ENCODE data around the gene BTBD2.

BTBD2 gene

DNA sequence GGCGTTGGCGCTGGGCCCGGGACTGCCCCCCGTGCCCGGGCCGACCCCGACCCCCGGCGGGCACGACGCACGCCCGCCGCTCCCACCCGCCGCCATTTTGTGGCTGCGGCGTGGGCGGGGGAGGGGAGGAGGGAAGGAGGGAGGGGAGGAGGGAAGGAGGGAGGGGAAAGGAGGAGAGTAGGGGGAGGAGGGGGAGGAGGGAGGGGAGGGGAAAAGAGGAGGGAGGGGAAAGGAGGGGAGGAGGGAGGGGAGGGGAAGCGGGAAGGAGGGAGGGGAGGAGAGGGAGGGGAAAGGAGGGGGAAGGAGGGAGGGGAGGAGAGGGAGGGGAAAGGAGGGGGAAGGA, at the start of gene BTBD2:
BTBD2 (minus strand) TSS at position 107 of the 343 bp plus-strand sequence; CDS start at position 96, 11 bp downstream.
- no peak for DNase-seq (ENCODE audit: extremely low read depth, low read depth)
- no peak for TF ChIP-seq CTCF (IDR thresholded peaks at IDR 0.05; ENCODE audit: low read depth, low read length, missing control alignments)
- H3K4me3 ChIP-seq (replicated peaks; ENCODE audit: low read depth, low read length) = peak within 1 kb of the TSS; percentile 60

DNA sequence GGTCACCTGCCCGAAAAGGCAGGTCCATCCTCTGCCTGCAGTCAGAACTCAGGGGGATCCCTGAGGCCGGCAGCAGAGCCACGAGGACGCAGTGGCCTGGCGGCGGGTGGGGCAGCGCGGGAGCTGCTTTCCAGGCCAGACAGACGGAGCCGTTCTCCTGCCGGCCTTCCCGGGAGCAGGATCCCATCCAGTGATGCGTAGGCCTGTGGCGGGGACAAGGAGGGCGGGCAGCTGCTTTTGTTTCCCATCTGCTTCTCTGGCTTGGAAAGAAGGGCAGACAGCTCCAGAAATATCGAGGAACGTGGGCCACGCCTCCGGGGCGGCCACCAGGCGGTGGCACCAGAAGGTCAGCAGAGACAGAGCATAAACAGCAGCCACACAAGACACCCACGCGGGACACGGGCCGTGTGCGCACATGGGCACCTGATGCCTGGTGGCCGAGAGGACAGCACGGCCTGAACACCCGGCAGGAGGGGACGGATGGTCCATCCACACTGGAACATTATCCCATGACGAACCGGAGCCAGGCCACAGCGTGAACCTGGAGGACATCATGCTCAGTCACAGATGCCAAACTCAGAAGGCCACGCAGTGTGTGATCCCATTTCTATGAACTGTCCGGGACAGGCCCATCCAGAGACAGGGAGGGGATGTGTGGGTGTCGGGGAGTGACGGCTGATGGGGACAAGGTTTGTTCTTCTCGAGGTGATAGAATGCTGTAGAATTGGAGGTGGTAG, 49.4 kb upstream of the BTBD2 start:
- no peak for DNase-seq (ENCODE audit: extremely low read depth, low read depth)
- no peak overlapping the region for H3K4me3 ChIP-seq (replicated peaks; ENCODE audit: low read depth, low read length)
- no peak for TF ChIP-seq CTCF (IDR thresholded peaks at IDR 0.05; ENCODE audit: low read depth, low read length, missing control alignments)

DNA sequence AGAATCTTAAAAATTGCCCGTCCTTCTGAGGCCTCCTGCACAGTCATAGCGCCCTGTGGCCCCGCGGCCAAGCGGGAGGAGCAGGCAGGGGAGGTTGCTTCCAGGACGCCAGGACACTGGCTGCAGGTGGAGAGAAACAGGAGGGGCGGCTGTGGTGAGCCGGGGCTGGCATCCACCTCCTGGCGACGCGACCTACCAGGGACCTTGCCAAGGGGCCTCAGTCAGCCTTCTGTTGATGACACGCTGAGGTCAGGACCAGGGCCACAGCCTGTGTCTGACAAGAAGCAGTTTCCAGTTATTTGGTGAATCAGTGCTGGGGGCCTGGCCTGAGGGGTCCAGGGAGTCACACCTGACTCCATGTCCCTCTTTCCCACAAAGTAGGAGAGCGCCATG, 48.9 kb upstream of the BTBD2 start:
- TF ChIP-seq CTCF (IDR thresholded peaks at IDR 0.05; ENCODE audit: low read depth, low read length, missing control alignments) = no peak
- no peak for DNase-seq (ENCODE audit: extremely low read depth, low read depth)

DNA sequence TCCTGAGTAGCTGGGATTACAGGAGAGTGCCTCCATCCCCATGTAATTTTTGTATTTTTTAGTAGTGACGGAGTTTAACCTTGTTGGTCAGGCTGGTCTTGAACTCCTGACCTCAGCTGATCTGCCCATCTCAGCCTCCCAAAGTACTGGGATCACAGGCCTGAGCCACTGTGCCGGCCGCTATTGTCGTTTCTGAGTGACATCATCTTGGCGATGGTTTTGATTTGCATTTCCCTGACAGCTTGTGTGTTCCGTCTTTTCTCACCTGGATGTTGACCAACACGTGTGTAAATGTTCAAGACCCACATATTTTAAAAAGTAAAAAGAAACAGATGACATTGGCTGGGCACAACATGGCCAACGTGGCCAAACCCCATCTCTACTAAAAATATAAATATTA, 48.3 kb upstream of the BTBD2 start:
- no peak for DNase-seq (ENCODE audit: extremely low read depth, low read depth)
- H3K4me3 ChIP-seq (replicated peaks; ENCODE audit: low read depth, low read length) = no peak overlapping the region
- TF ChIP-seq CTCF (IDR thresholded peaks at IDR 0.05; ENCODE audit: low read depth, low read length, missing control alignments) = no peak

More for the DNA sequence above, 48.9 kb upstream of the BTBD2 start:
- no peak overlapping the region for H3K4me3 ChIP-seq (replicated peaks; ENCODE audit: low read depth, low read length)

- DNase-seq (ENCODE audit: extremely low read depth, low read depth) = no peak
- no peak overlapping the region for H3K4me3 ChIP-seq (replicated peaks; ENCODE audit: low read depth, low read length)
- TF ChIP-seq CTCF (IDR thresholded peaks at IDR 0.05; ENCODE audit: low read depth, low read length, missing control alignments) = no peak
Measured at GRCh38 chr19:2062770-2063169, 47.3 kb upstream of the BTBD2 start.

DNA sequence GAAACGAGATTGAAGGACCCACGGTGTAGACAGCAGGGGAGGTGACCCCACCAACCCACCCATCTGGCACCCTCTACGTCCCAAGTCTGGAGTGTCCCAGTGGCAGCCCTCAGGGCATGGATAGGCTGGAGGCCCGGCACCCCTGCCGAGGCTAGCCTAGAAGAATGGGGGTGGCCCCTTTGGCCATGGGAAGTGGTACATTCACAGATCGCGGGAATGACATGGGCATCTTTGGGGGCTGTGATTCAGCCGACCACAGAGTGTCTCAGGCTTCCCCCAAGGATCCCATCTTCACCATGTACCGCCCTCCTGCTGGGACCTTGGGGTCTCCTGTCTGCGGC, 46.8 kb upstream of the BTBD2 start:
- no peak for DNase-seq (ENCODE audit: extremely low read depth, low read depth)
- H3K4me3 ChIP-seq (replicated peaks; ENCODE audit: low read depth, low read length) = peak overlapping the region; percentile 52
- TF ChIP-seq CTCF (IDR thresholded peaks at IDR 0.05; ENCODE audit: low read depth, low read length, missing control alignments) = no peak

Data from HFF-Myc (cell line).